Measurements from ENCODE around the gene VEGFA.

GRCh38 chr6:43776799-43777776 lies 7.1 kb downstream of the VEGFA start:
- TF ChIP-seq CSDC2 (CRISPR knock-in tag; IDR thresholded peaks at IDR 0.05), result no peak
- no peak for TF ChIP-seq PATZ1 (CRISPR knock-in tag; IDR thresholded peaks at IDR 0.05; ENCODE audit: borderline replicate concordance)
- TF ChIP-seq ARNTL (CRISPR knock-in tag; IDR thresholded peaks at IDR 0.05; ENCODE audit: borderline replicate concordance, low read depth), result no peak
- no peak for TF ChIP-seq TCF4 (CRISPR knock-in tag; IDR thresholded peaks at IDR 0.05; ENCODE audit: borderline replicate concordance)
- TF ChIP-seq ISL1 (CRISPR knock-in tag; IDR thresholded peaks at IDR 0.05), result no peak
- TF ChIP-seq RARB (CRISPR knock-in tag; IDR thresholded peaks at IDR 0.05), result no peak
- no peak for TF ChIP-seq ESRRG (CRISPR knock-in tag; IDR thresholded peaks at IDR 0.05)
- no peak for TF ChIP-seq ZFP3 (CRISPR knock-in tag; IDR thresholded peaks at IDR 0.05)

All from SK-N-SH treated with all-trans-retinoic acid at 6 μM for 48 hours (cell line).